Immature natural killer cell (primary cell): ENCODE results near the gene STEAP4. TPM values are rescaled to one million over a fixed set of nuclear protein-coding genes. Genes with fewer than 3 reads are reported as not detected.

Experiments used
- DNase-seq, 3 donors: peaks; one replicate each; pipeline ENCODE4 v3.0.0; 2022; ENCODE audit warnings: mixed read lengths in 1 of 3
- H3K27ac Mint-ChIP-seq, 6 donors: one replicate each; pipeline ENCODE4 v1.8.0; 2020; ENCODE audit warnings: mixed read lengths in 6 of 6, mild to moderate bottlenecking in 5 of 6, inconsistent platforms in 4 of 6, moderate library complexity in 3 of 6
- H3K27me3 Mint-ChIP-seq, 3 donors: one replicate each; pipeline ENCODE4 v1.8.0; 2020 to 2021; ENCODE audit warnings: low read depth in 3 of 3, mild to moderate bottlenecking in 3 of 3, mixed read lengths in 3 of 3, moderate library complexity in 3 of 3, inconsistent platforms in 1 of 3
- H3K36me3 Mint-ChIP-seq, 3 donors: one replicate each; pipeline ENCODE4 v1.8.0; 2020; ENCODE audit warnings: mixed read lengths in 3 of 3, inconsistent platforms in 2 of 3, mild to moderate bottlenecking in 2 of 3
- H3K4me1 Mint-ChIP-seq, 2 donors: one replicate each; pipeline ENCODE4 v1.8.0; 2020; ENCODE audit warnings: inconsistent platforms in 2 of 2, mild to moderate bottlenecking in 2 of 2, mixed read lengths in 2 of 2, moderate library complexity in 1 of 2
- H3K4me3 Mint-ChIP-seq, 5 donors: one replicate each; pipeline ENCODE4 v1.8.0; 2020; ENCODE audit warnings: mild to moderate bottlenecking in 5 of 5, mixed read lengths in 5 of 5, inconsistent platforms in 3 of 5, moderate library complexity in 3 of 5
- H3K9me3 Mint-ChIP-seq, 6 donors: one replicate each; pipeline ENCODE4 v1.8.0; 2020; ENCODE audit warnings: mild to moderate bottlenecking in 6 of 6, mixed read lengths in 6 of 6, inconsistent platforms in 4 of 6, moderate library complexity in 3 of 6
- polyA plus RNA-seq, 3 donors: library from polyadenylated mRNA; unstranded; fragments of 300-500 nt; fragmentation: Illumina TruSeq; gene quantifications; one replicate each; pipeline ENCODE4 v1.2.3, GENCODE V29; 2021

The STEAP4 gene
- polyA plus RNA-seq, result not detected

DNA sequence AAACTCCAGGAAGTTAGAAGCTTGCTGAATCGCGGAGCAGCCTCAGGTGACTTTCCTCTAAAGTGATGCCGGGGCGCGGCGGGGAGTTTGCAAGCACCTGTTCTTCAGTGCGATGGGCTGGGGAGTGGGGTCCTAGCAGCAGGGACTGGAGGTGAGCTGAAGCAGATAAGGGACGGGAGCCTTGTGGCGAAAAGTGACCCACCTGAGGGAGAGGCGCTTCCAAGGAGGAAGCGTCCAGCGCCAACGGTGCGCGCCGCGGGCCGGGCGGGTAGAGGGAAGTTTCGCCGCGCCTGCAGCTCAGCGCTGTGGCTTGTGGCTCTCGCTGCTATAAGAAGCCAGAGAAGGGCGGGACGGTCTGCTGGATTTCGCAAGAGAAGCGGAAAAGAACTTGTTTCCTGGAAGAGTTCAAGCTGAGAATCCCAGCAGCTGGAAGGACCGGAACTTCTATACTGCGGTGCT lies at the start of gene STEAP4:
STEAP4 (minus strand) TSS at position 305 of the 459 bp plus-strand sequence. CDS start 22,625 bp downstream, outside the sequence.
- Mint-ChIP-seq H3K27ac (no peak within 1 kb of the TSS), H3K9me3 (peaks cover 0 to 4% (median 0%) of the 10 kb centered on the region in 6 donors), H3K4me3 (no peak within 1 kb of the TSS), H3K27me3 (peaks cover 3 to 10% (median 7%) of the 10 kb centered on the region in 3 donors), H3K36me3 (no peaks in the 10 kb centered on the region), H3K4me1 (no peaks in the 10 kb centered on the region)
- no peak for DNase-seq

DNA sequence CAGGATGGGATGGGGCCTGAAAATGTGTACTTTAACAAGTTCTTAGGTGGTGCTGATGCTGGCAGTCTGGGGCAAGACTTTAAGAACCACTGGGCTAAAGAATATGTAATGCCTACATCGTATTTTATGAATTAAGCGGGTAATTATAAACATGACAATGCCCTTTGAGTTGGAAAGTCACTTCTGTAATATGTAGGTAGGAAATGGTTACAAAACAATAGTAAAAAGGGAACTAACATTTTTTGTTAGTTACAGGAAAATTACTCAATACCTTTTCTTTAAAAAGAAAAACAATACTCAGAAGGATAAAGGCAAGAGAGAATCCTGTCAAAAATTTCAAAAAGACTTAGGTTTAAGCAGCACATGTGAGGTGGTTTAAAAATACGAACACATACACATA lies 48.3 kb upstream of the STEAP4 start:
- Mint-ChIP-seq H3K36me3 (no peaks in the 10 kb centered on the region), H3K9me3 (peaks cover 0 to 4% (median 0%) of the 10 kb centered on the region in 6 donors), H3K27ac (no peak overlapping the region), H3K27me3 (peaks cover 0 to 5% (median 1%) of the 10 kb centered on the region in 3 donors), H3K4me3 (no peak overlapping the region), H3K4me1 (no peaks in the 10 kb centered on the region)
- DNase-seq, result no peak

DNA sequence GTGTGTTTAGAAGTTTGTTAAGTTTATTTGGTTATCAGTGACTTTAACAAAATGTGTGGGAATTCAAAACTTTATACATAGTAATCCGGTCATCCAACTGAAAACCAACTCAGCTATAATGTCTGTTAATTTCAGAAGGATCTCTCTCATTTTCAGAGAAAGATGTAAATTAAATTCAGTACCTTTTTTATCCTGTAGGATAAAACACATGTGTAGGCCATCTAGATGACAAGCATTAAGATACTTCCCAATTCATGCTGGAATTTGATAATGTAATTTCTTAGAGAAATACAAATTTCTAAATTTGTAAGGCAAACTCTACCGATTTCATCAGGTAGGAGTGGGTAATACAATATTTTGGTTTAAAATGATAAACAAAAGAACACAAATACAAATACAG lies 43.4 kb upstream of the STEAP4 start:
- Mint-ChIP-seq H3K27me3 (peaks cover 0 to 6% (median 3%) of the 10 kb centered on the region in 3 donors), H3K27ac (no peak overlapping the region)

GRCh38 chr7:88347517-88347916 lies 40.8 kb upstream of the STEAP4 start:
- Mint-ChIP-seq H3K4me1 (no peaks in the 10 kb centered on the region), H3K27me3 (peaks cover 0 to 3% (median 3%) of the 10 kb centered on the region in 3 donors), H3K9me3 (no peaks in the 10 kb centered on the region), H3K36me3 (no peaks in the 10 kb centered on the region), H3K27ac (no peak overlapping the region), H3K4me3 (no peak overlapping the region)
- DNase-seq, result no peak

More for the DNA sequence above, 43.4 kb upstream of the STEAP4 start:
- no peaks in the 10 kb centered on the region for H3K4me1 Mint-ChIP-seq
- no peak for DNase-seq
- H3K9me3 Mint-ChIP-seq, result peaks cover 0 to 4% (median 0%) of the 10 kb centered on the region in 6 donors
- H3K4me3 Mint-ChIP-seq, result no peak overlapping the region
- no peaks in the 10 kb centered on the region for H3K36me3 Mint-ChIP-seq

- Mint-ChIP-seq H3K9me3 (no peaks in the 10 kb centered on the region), H3K4me3 (no peak overlapping the region), H3K27me3 (peaks cover 0 to 3% (median 3%) of the 10 kb centered on the region in 3 donors), H3K36me3 (no peaks in the 10 kb centered on the region), H3K27ac (no peak overlapping the region), H3K4me1 (no peaks in the 10 kb centered on the region)
- no peak for DNase-seq
Observed at GRCh38 chr7:88347090-88347489, 40.4 kb upstream of the STEAP4 start.

- Mint-ChIP-seq H3K4me3 (no peak overlapping the region), H3K9me3 (peaks cover 0 to 1% (median 0%) of the 10 kb centered on the region in 6 donors), H3K27ac (no peak overlapping the region), H3K36me3 (no peaks in the 10 kb centered on the region), H3K27me3 (peaks cover 0 to 3% (median 3%) of the 10 kb centered on the region in 3 donors), H3K4me1 (no peaks in the 10 kb centered on the region)
- DNase-seq, result no peak
Observed at GRCh38 chr7:88346357-88346756, 39.7 kb upstream of the STEAP4 start.

- Mint-ChIP-seq H3K4me1 (no peaks in the 10 kb centered on the region), H3K4me3 (no peak overlapping the region), H3K27me3 (peaks cover 0 to 3% (median 3%) of the 10 kb centered on the region in 3 donors)
Observed at GRCh38 chr7:88344956-88345832, 38.5 kb upstream of the STEAP4 start.

DNA sequence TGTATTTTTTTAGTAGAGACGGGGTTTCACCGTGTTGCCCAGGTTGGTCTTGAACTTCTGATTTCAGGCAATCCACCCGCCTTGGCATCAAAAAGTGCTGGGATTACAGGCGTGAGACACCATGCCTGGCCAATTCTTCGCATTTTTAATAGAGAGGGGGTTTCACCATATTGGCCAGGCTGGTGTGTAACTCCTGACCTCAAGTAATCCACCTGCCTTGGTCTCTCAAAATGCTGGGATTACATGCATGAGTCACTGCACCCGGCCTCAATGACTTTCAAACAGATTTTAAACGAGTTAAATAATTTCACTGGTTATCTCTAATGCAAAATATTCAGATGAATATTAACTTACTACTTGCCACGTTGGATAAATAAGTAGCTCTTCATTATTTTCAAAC lies 37.6 kb upstream of the STEAP4 start:
- H3K27ac Mint-ChIP-seq, result no peak overlapping the region
- DNase-seq, result no peak
- peaks cover 0 to 3% (median 3%) of the 10 kb centered on the region in 3 donors for H3K27me3 Mint-ChIP-seq

More at GRCh38 chr7:88344956-88345832, 38.5 kb upstream of the STEAP4 start:
- Mint-ChIP-seq H3K9me3 (peaks cover 0 to 1% (median 0%) of the 10 kb centered on the region in 6 donors), H3K36me3 (no peaks in the 10 kb centered on the region), H3K27ac (no peak overlapping the region)
- DNase-seq, result no peak

GRCh38 chr7:88339195-88339922 lies 32.7 kb upstream of the STEAP4 start:
- Mint-ChIP-seq H3K36me3 (no peaks in the 10 kb centered on the region), H3K27me3 (peaks cover 0 to 2% (median 2%) of the 10 kb centered on the region in 3 donors), H3K4me3 (no peak overlapping the region), H3K27ac (no peak overlapping the region), H3K9me3 (peaks cover 0 to 5% (median 0%) of the 10 kb centered on the region in 6 donors), H3K4me1 (no peaks in the 10 kb centered on the region)
- DNase-seq, result no peak

More for the DNA sequence above, 37.6 kb upstream of the STEAP4 start:
- H3K4me1 Mint-ChIP-seq, result no peaks in the 10 kb centered on the region
- H3K9me3 Mint-ChIP-seq, result peaks cover 0 to 1% (median 0%) of the 10 kb centered on the region in 6 donors
- no peaks in the 10 kb centered on the region for H3K36me3 Mint-ChIP-seq
- no peak overlapping the region for H3K4me3 Mint-ChIP-seq

GRCh38 chr7:88338503-88338902 lies 31.8 kb upstream of the STEAP4 start:
- Mint-ChIP-seq H3K4me1 (no peaks in the 10 kb centered on the region), H3K36me3 (no peaks in the 10 kb centered on the region), H3K27ac (no peak overlapping the region), H3K4me3 (no peak overlapping the region), H3K27me3 (peaks cover 0 to 3% (median 2%) of the 10 kb centered on the region in 3 donors), H3K9me3 (peaks cover 0 to 5% (median 0%) of the 10 kb centered on the region in 6 donors)
- DNase-seq, result no peak

GRCh38 chr7:88337572-88337971 lies 30.9 kb upstream of the STEAP4 start:
- no peak for DNase-seq
- no peaks in the 10 kb centered on the region for H3K4me1 Mint-ChIP-seq

DNA sequence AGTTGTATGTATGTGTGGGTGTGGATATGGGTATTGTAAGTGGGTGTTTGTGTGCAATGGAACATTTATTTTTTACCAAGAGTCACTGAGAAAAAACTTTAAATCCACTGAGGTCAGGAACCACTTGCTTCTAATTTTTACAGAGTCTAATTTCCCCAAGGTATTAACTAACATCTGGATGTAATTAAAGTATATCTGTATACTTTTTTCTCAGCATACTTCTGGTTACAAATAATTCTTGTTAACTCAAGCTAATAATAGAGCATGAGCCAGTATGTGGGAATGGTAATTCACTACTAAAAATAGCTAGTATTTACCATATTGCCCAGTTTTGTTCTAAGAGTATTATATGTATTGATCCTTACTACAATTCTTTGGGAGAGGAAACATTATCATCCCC lies 24.6 kb upstream of the STEAP4 start:
- no peak overlapping the region for H3K27ac Mint-ChIP-seq
- no peak for DNase-seq
- peaks cover 0 to 3% (median 2%) of the 10 kb centered on the region in 3 donors for H3K27me3 Mint-ChIP-seq
- H3K9me3 Mint-ChIP-seq, result peaks cover 0 to 4% (median 0%) of the 10 kb centered on the region in 6 donors
- no peaks in the 10 kb centered on the region for H3K36me3 Mint-ChIP-seq
- H3K4me3 Mint-ChIP-seq, result no peak overlapping the region
- no peaks in the 10 kb centered on the region for H3K4me1 Mint-ChIP-seq

More at GRCh38 chr7:88337572-88337971, 30.9 kb upstream of the STEAP4 start:
- Mint-ChIP-seq H3K9me3 (peaks cover 0 to 5% (median 0%) of the 10 kb centered on the region in 6 donors), H3K27ac (no peak overlapping the region), H3K36me3 (no peaks in the 10 kb centered on the region), H3K27me3 (peaks cover 0 to 3% (median 2%) of the 10 kb centered on the region in 3 donors), H3K4me3 (no peak overlapping the region)

DNA sequence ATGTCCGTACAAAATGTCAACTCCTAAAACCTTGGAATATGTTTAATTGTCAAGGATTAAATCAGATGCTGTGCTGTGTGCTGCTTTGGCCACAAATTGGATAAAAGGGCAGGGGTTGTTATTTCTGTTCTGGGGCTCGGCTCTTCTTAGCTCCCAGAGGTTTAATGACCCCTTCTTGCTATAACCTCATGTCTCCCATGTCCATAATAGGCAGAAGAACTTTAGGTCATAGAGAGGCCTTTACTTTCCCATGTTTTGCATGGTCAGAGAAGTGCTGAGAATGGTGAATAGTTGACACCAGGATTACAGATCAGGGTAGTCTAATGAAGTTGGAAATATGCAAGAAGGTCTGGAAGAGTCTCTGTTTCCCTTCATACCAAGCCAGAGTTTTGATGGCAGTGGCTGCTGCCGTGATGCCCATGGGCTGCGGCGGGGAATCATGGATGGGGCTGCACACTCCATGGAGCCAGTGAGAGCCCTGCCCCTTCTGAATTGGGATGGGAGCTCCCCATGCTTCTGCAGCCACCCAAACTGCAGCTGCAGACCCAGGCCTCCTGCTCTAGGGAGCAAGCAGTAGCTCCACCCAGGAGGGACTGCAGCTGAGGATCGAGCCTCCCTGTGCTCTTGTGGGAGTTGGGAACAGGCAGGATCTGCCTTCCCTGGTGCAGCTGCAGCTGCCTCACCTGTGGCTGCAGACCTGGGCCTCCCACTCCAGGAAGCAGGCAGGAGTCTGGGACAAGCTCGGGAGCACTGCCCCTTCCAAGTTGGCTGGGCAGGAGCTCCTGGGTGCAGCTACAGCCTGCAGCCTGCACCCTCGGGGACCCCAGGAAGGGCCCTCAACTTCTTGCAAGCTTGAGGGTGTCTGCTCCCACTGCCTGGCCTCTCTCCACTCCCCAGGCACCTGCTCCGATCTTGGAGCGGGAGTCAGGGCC lies 23.1 kb upstream of the STEAP4 start:
- Mint-ChIP-seq H3K36me3 (no peaks in the 10 kb centered on the region), H3K27me3 (peaks cover 0 to 3% (median 0%) of the 10 kb centered on the region in 3 donors), H3K4me1 (no peaks in the 10 kb centered on the region), H3K9me3 (peaks cover 0 to 2% (median 0%) of the 10 kb centered on the region in 6 donors), H3K4me3 (no peak overlapping the region), H3K27ac (no peak overlapping the region)
- DNase-seq, result no peak
